Astrocyte (in vitro differentiated cells and primary cell): Measurements from ENCODE around the gene SLC16A3. TPM values are rescaled to one million over a fixed set of nuclear protein-coding genes. Genes with fewer than 3 reads are reported as not detected.

Experiments used
- DNase-seq: peaks from one replicate; pipeline ENCODE4 v3.0.0-alpha.2; 2010; ENCODE audit warnings: low read depth
- FAIRE-seq: peaks from 2 replicates; lab custom pipeline; 2011; peaks lifted over from hg19 to GRCh38; lab: Jason Lieb, UNC
- H2AFZ ChIP-seq: 2 replicates; pipeline ENCODE4 v1.6.0; 2012; ENCODE audit warnings: low read depth, low read length, inconsistent platforms
- H3K27ac ChIP-seq: 2 replicates; pipeline ENCODE4 v1.5.1; 2011; ENCODE audit warnings: low read depth, low read length, inconsistent platforms
- H3K27me3 ChIP-seq: 2 replicates; pipeline ENCODE4 v1.6.0; 2011; ENCODE audit warnings: low read length, inconsistent platforms; ENCODE audit not compliant: insufficient read depth
- H3K36me3 ChIP-seq: 2 replicates; pipeline ENCODE4 v1.5.1; 2011; ENCODE audit warnings: low read length, inconsistent platforms; ENCODE audit not compliant: insufficient read depth
- H3K4me1 ChIP-seq: 2 replicates; pipeline ENCODE4 v1.5.1; 2011; ENCODE audit warnings: low read length, inconsistent platforms; ENCODE audit not compliant: insufficient read depth
- H3K4me2 ChIP-seq: 2 replicates; pipeline ENCODE4 v1.6.0; 2012; ENCODE audit warnings: low read length, inconsistent platforms
- H3K4me3 ChIP-seq: 2 replicates; pipeline ENCODE4 v1.5.1; 2011; ENCODE audit warnings: low read depth, mild to moderate bottlenecking, low read length, inconsistent platforms; ENCODE audit not compliant: insufficient read depth
- H3K79me2 ChIP-seq: 2 replicates; pipeline ENCODE4 v1.6.0; 2012; ENCODE audit warnings: mild to moderate bottlenecking, low read length, inconsistent platforms; ENCODE audit not compliant: insufficient read depth
- H3K9ac ChIP-seq: 2 replicates; pipeline ENCODE4 v1.6.0; 2012; ENCODE audit warnings: mild to moderate bottlenecking, low read length, inconsistent platforms
- H3K9me3 ChIP-seq: 2 replicates; pipeline ENCODE4 v1.5.1; 2012; ENCODE audit warnings: low read depth, mild to moderate bottlenecking, low read length, inconsistent platforms; ENCODE audit not compliant: insufficient read depth
- H4K20me1 ChIP-seq: 2 replicates; pipeline ENCODE4 v1.6.0; 2012; ENCODE audit warnings: low read length, inconsistent platforms; ENCODE audit not compliant: insufficient read depth
- H3K27ac Mint-ChIP-seq: one replicate; pipeline ENCODE4 v1.8.0; 2021; ENCODE audit warnings: mild to moderate bottlenecking, mixed read lengths; ENCODE audit not compliant: unreplicated experiment
- H3K27me3 Mint-ChIP-seq: one replicate; pipeline ENCODE4 v1.8.0; 2021; ENCODE audit warnings: low read depth, mixed read lengths; ENCODE audit not compliant: unreplicated experiment
- H3K36me3 Mint-ChIP-seq: one replicate; pipeline ENCODE4 v1.8.0; 2021; ENCODE audit warnings: low read depth, mixed read lengths; ENCODE audit not compliant: unreplicated experiment
- H3K4me1 Mint-ChIP-seq: one replicate; pipeline ENCODE4 v1.8.0; 2021; ENCODE audit warnings: low read depth, mixed read lengths; ENCODE audit not compliant: unreplicated experiment
- H3K4me3 Mint-ChIP-seq: one replicate; pipeline ENCODE4 v1.8.0; 2021; ENCODE audit warnings: mild to moderate bottlenecking, moderate library complexity, mixed read lengths; ENCODE audit not compliant: unreplicated experiment
- H3K9me3 Mint-ChIP-seq: one replicate; pipeline ENCODE4 v1.8.0; 2021; ENCODE audit warnings: mild to moderate bottlenecking, mixed read lengths; ENCODE audit not compliant: unreplicated experiment
- EZH2 ChIP-seq: IDR thresholded peaks from 2 replicates; pipeline ENCODE4 v1.6.1; 2012; ENCODE audit warnings: mild to moderate bottlenecking, low read length, inconsistent platforms; ENCODE audit not compliant: insufficient read depth
- total RNA-seq: library from RNA; stranded (reverse); gene quantifications from 2 replicates; pipeline ENCODE4 v1.2.1, GENCODE V29; 2021
- TF ChIP-seq, protein P1 (sequence below): IDR thresholded peaks from 2 replicates; pipeline ENCODE4 v1.5.1; 2011; ENCODE audit warnings: low read depth, mild to moderate bottlenecking, inconsistent platforms, low read length, moderate library complexity; ENCODE audit not compliant: insufficient read depth

The SLC16A3 gene
- total RNA-seq, 1 donor from 2014 or later, result 292 TPM

GRCh38 chr17:82199496-82199895, 29.3 kb upstream of the SLC16A3 start:
- no peak overlapping the region for H3K4me2 ChIP-seq
- H3K9me3 Mint-ChIP-seq, result peaks cover 4% of the 10 kb centered on the region
- H3K4me1 Mint-ChIP-seq, result peaks cover 2% of the 10 kb centered on the region
- H3K27me3 ChIP-seq, result no peaks in the 10 kb centered on the region
- TF ChIP-seq, protein P1, sequence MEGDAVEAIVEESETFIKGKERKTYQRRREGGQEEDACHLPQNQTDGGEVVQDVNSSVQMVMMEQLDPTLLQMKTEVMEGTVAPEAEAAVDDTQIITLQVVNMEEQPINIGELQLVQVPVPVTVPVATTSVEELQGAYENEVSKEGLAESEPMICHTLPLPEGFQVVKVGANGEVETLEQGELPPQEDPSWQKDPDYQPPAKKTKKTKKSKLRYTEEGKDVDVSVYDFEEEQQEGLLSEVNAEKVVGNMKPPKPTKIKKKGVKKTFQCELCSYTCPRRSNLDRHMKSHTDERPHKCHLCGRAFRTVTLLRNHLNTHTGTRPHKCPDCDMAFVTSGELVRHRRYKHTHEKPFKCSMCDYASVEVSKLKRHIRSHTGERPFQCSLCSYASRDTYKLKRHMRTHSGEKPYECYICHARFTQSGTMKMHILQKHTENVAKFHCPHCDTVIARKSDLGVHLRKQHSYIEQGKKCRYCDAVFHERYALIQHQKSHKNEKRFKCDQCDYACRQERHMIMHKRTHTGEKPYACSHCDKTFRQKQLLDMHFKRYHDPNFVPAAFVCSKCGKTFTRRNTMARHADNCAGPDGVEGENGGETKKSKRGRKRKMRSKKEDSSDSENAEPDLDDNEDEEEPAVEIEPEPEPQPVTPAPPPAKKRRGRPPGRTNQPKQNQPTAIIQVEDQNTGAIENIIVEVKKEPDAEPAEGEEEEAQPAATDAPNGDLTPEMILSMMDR, result no peak
- TF ChIP-seq EZH2, result no peak
- no peak overlapping the region for H3K9ac ChIP-seq
- DNase-seq (no peak), FAIRE-seq (no peak)
- peaks cover 23% of the 10 kb centered on the region for H3K36me3 Mint-ChIP-seq
- no peak overlapping the region for H3K4me3 ChIP-seq
- no peak overlapping the region for H3K4me3 Mint-ChIP-seq
- no peak overlapping the region for H3K27ac Mint-ChIP-seq
- no peaks in the 10 kb centered on the region for H3K27me3 Mint-ChIP-seq
- no peak overlapping the region for H2AFZ ChIP-seq
- peaks cover 15% of the 10 kb centered on the region for H4K20me1 ChIP-seq
- no peak overlapping the region for H3K27ac ChIP-seq
- H3K79me2 ChIP-seq, result peaks cover 6% of the 10 kb centered on the region
- peaks cover 9% of the 10 kb centered on the region for H3K36me3 ChIP-seq
- H3K9me3 ChIP-seq, result no peaks in the 10 kb centered on the region
- no peaks in the 10 kb centered on the region for H3K4me1 ChIP-seq

GRCh38 chr17:82200135-82200534, 28.7 kb upstream of the SLC16A3 start:
- H3K4me3 Mint-ChIP-seq, result no peak overlapping the region
- H2AFZ ChIP-seq, result no peak overlapping the region
- H3K27me3 Mint-ChIP-seq, result no peaks in the 10 kb centered on the region
- peaks cover 4% of the 10 kb centered on the region for H3K9me3 Mint-ChIP-seq
- no peaks in the 10 kb centered on the region for H3K27me3 ChIP-seq
- no peak overlapping the region for H3K4me2 ChIP-seq
- H3K36me3 Mint-ChIP-seq, result peaks cover 23% of the 10 kb centered on the region
- H3K36me3 ChIP-seq, result peaks cover 6% of the 10 kb centered on the region
- peaks cover 6% of the 10 kb centered on the region for H3K79me2 ChIP-seq
- no peak overlapping the region for H3K9ac ChIP-seq
- peaks cover 5% of the 10 kb centered on the region for H3K4me1 Mint-ChIP-seq
- no peak for FAIRE-seq
- TF ChIP-seq EZH2, result no peak
- TF ChIP-seq, protein P1, result no peak
- H3K27ac Mint-ChIP-seq, result no peak overlapping the region
- no peak for DNase-seq
- H3K9me3 ChIP-seq, result no peaks in the 10 kb centered on the region
- no peak overlapping the region for H3K27ac ChIP-seq
- H4K20me1 ChIP-seq, result peaks cover 20% of the 10 kb centered on the region
- peaks cover 6% of the 10 kb centered on the region for H3K4me1 ChIP-seq
- H3K4me3 ChIP-seq, result no peak overlapping the region

- H3K27ac ChIP-seq, result no peak overlapping the region
Measured at GRCh38 chr17:82200743-82201497, 27.9 kb upstream of the SLC16A3 start.

More at GRCh38 chr17:82200743-82201497, 27.9 kb upstream of the SLC16A3 start:
- H3K9me3 ChIP-seq, result no peaks in the 10 kb centered on the region
- H3K27ac Mint-ChIP-seq, result no peak overlapping the region
- peaks cover 4% of the 10 kb centered on the region for H3K9me3 Mint-ChIP-seq
- peaks cover 6% of the 10 kb centered on the region for H3K79me2 ChIP-seq
- H3K27me3 ChIP-seq, result no peaks in the 10 kb centered on the region
- FAIRE-seq (no peak), DNase-seq (no peak)
- H3K4me1 ChIP-seq, result peaks cover 12% of the 10 kb centered on the region
- H3K36me3 Mint-ChIP-seq, result peaks cover 16% of the 10 kb centered on the region
- H3K4me3 Mint-ChIP-seq, result no peak overlapping the region
- H3K9ac ChIP-seq, result no peak overlapping the region
- TF ChIP-seq, protein P1, result no peak
- TF ChIP-seq EZH2, result no peak
- peaks cover 6% of the 10 kb centered on the region for H3K36me3 ChIP-seq
- no peaks in the 10 kb centered on the region for H3K27me3 Mint-ChIP-seq
- H2AFZ ChIP-seq, result no peak overlapping the region
- H3K4me3 ChIP-seq, result no peak overlapping the region
- H4K20me1 ChIP-seq, result peaks cover 27% of the 10 kb centered on the region
- H3K4me2 ChIP-seq, result no peak overlapping the region
- H3K4me1 Mint-ChIP-seq, result peaks cover 12% of the 10 kb centered on the region
